Measurements from ENCODE around the gene LINC00237.

DNA sequence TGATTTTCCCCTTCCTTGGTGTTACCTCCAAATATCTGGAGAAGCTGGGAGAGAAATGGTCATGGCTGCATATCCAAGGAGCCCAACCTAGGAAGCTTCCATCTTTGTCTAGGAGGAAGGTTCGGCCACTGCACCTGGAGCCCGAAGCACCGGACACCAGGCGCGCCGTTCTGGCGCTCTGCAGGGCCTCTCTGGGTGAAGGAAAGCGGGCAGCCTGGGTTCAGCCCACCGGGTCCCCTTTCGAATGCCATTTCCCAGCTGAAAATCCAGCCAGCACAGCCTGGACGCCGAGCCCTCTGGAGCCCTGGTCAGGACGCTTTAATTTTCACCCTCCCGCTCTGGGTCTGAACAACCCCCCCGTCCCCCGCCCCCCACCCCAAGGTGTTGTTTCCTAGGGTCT lies 1.2 kb downstream of the LINC00237 start:
- TF ChIP-seq, protein P1, sequence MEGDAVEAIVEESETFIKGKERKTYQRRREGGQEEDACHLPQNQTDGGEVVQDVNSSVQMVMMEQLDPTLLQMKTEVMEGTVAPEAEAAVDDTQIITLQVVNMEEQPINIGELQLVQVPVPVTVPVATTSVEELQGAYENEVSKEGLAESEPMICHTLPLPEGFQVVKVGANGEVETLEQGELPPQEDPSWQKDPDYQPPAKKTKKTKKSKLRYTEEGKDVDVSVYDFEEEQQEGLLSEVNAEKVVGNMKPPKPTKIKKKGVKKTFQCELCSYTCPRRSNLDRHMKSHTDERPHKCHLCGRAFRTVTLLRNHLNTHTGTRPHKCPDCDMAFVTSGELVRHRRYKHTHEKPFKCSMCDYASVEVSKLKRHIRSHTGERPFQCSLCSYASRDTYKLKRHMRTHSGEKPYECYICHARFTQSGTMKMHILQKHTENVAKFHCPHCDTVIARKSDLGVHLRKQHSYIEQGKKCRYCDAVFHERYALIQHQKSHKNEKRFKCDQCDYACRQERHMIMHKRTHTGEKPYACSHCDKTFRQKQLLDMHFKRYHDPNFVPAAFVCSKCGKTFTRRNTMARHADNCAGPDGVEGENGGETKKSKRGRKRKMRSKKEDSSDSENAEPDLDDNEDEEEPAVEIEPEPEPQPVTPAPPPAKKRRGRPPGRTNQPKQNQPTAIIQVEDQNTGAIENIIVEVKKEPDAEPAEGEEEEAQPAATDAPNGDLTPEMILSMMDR (IDR thresholded peaks at IDR 0.05; ENCODE audit: insufficient read depth, low read length, poor library complexity, severe bottlenecking), result no peak
- TF ChIP-seq EZH2phosphoT487 (conservative IDR thresholded peaks at IDR 0.05; ENCODE audit: low read length), result no peak
